H9 (cell line): Measurements from ENCODE around the gene THUMPD1. TPM values are rescaled to one million over a fixed set of nuclear protein-coding genes. Genes with fewer than 3 reads are reported as not detected.

Source experiments
- DNase-seq: peaks from one replicate; pipeline ENCODE4 v3.0.0-alpha.2; 2017
- H2AFZ ChIP-seq: one replicate; pipeline ENCODE4 v1.6.1; 2013; ENCODE audit warnings: mild to moderate bottlenecking, low read length, control low read depth, moderate library complexity
- H2AK5ac ChIP-seq: 2 replicates; pipeline ENCODE4 v1.6.1; 2013; ENCODE audit warnings: low read length, control low read depth, mixed read lengths; ENCODE audit not compliant: insufficient read length
- H2BK120ac ChIP-seq: one replicate; pipeline ENCODE4 v1.6.1; 2013; ENCODE audit warnings: low read depth, mild to moderate bottlenecking, low read length, control low read depth, inconsistent platforms; ENCODE audit not compliant: poor library complexity, severe bottlenecking
- H2BK12ac ChIP-seq: 2 replicates; pipeline ENCODE4 v1.6.1; 2013; ENCODE audit warnings: low read length, control low read depth, mixed read lengths, low read depth; ENCODE audit not compliant: insufficient read length
- H2BK15ac ChIP-seq: 2 replicates; pipeline ENCODE4 v1.6.1; 2013; ENCODE audit warnings: low read depth, low read length, control low read depth
- H2BK20ac ChIP-seq: one replicate; pipeline ENCODE4 v1.6.1; 2013; ENCODE audit warnings: low read depth, mild to moderate bottlenecking, low read length, control low read depth, inconsistent platforms; ENCODE audit not compliant: poor library complexity, severe bottlenecking
- H2BK5ac ChIP-seq: 2 replicates; pipeline ENCODE4 v1.6.1; 2013; ENCODE audit warnings: low read length, control low read depth, mixed read lengths; ENCODE audit not compliant: insufficient read length
- H3K14ac ChIP-seq: 2 replicates; pipeline ENCODE4 v1.6.1; 2013; ENCODE audit warnings: low read length, control low read depth; ENCODE audit not compliant: insufficient read depth
- H3K18ac ChIP-seq: 2 replicates; pipeline ENCODE4 v1.6.1; 2013; ENCODE audit warnings: low read depth, mild to moderate bottlenecking, mixed read lengths, low read length, control low read depth; ENCODE audit not compliant: insufficient read length
- H3K23ac ChIP-seq: 2 replicates; pipeline ENCODE4 v1.6.1; 2013; ENCODE audit warnings: low read length, control low read depth, mixed read lengths, low read depth; ENCODE audit not compliant: insufficient read length
- H3K23me2 ChIP-seq: 2 replicates; pipeline ENCODE4 v1.6.1; 2013; ENCODE audit warnings: low read depth, mild to moderate bottlenecking, mixed read lengths, low read length, control low read depth; ENCODE audit not compliant: insufficient read length, poor library complexity, severe bottlenecking
- H3K27ac ChIP-seq: 2 replicates; pipeline ENCODE4 v1.5.1; 2013; ENCODE audit warnings: low read length, control low read depth, mixed read lengths, low read depth; ENCODE audit not compliant: insufficient read length
- H3K27me3 ChIP-seq: 2 replicates; pipeline ENCODE4 v1.6.1; 2013; ENCODE audit warnings: low read length, control low read depth, inconsistent platforms; ENCODE audit not compliant: insufficient read depth
- H3K4ac ChIP-seq: 2 replicates; pipeline ENCODE4 v1.6.1; 2013; ENCODE audit warnings: low read depth, mild to moderate bottlenecking, control low read depth, inconsistent platforms, low read length, moderate library complexity
- H3K4me1 ChIP-seq: 2 replicates; pipeline ENCODE4 v1.6.1; 2013; ENCODE audit warnings: low read length, control low read depth, inconsistent platforms; ENCODE audit not compliant: insufficient read depth
- H3K4me2 ChIP-seq: 2 replicates; pipeline ENCODE4 v1.6.1; 2013; ENCODE audit warnings: low read length, control low read depth, mixed read lengths; ENCODE audit not compliant: insufficient read length, insufficient read depth
- H3K56ac ChIP-seq: 2 replicates; pipeline ENCODE4 v1.6.1; 2013; ENCODE audit warnings: low read depth, mild to moderate bottlenecking, mixed read lengths, low read length, control low read depth; ENCODE audit not compliant: insufficient read length
- H3K79me1 ChIP-seq: 2 replicates; pipeline ENCODE4 v1.6.1; 2013; ENCODE audit warnings: low read depth, mild to moderate bottlenecking, moderate library complexity, low read length, control low read depth, inconsistent platforms; ENCODE audit not compliant: insufficient read depth, poor library complexity, severe bottlenecking
- H3K79me2 ChIP-seq: 2 replicates; pipeline ENCODE4 v1.6.1; 2013; ENCODE audit warnings: low read length, control low read depth, inconsistent platforms; ENCODE audit not compliant: insufficient read depth
- H3K9ac ChIP-seq: 2 replicates; pipeline ENCODE4 v1.6.1; 2013; ENCODE audit warnings: low read length, control low read depth, mixed read lengths; ENCODE audit not compliant: insufficient read length; ENCODE audit errors: extremely low read depth
- H3K9me3 ChIP-seq: one replicate; pipeline ENCODE4 v1.6.1; 2013; ENCODE audit warnings: low read depth, low read length, inconsistent platforms; ENCODE audit not compliant: control insufficient read depth
- H3T11ph ChIP-seq: one replicate; pipeline ENCODE4 v1.6.1; 2013; ENCODE audit warnings: mild to moderate bottlenecking, low read length, control low read depth, inconsistent platforms
- H4K20me1 ChIP-seq: one replicate; pipeline ENCODE4 v1.6.1; 2013; ENCODE audit not compliant: control insufficient read depth, insufficient read length, insufficient read depth
- H4K5ac ChIP-seq: 2 replicates; pipeline ENCODE4 v1.6.1; 2013; ENCODE audit warnings: low read depth, mild to moderate bottlenecking, mixed read lengths, low read length, control low read depth; ENCODE audit not compliant: insufficient read length
- H4K8ac ChIP-seq: replicated peaks from 2 replicates; pipeline ENCODE4 v1.6.1; 2013; ENCODE audit warnings: low read length, control low read depth, mixed read lengths, low read depth; ENCODE audit not compliant: insufficient read length
- H4K91ac ChIP-seq: 2 replicates; pipeline ENCODE4 v1.6.1; 2013; ENCODE audit warnings: low read depth, mild to moderate bottlenecking, moderate library complexity, mixed read lengths, low read length, control low read depth; ENCODE audit not compliant: insufficient read length
- H3K27ac Mint-ChIP-seq, 3 experiments: 2 replicates in 2 of 3; 3 replicates in 1 of 3; pipeline ENCODE4 v1.8.0; 2020 to 2021; ENCODE audit warnings: mixed read lengths in 3 of 3, mild to moderate bottlenecking in 1 of 3, moderate library complexity in 1 of 3
- H3K27me3 Mint-ChIP-seq: 2 replicates; pipeline ENCODE4 v1.8.0; 2021; ENCODE audit warnings: low read depth, mild to moderate bottlenecking, moderate library complexity, mixed read lengths
- H3K36me3 Mint-ChIP-seq, 3 experiments: 2 replicates in 2 of 3; 3 replicates in 1 of 3; pipeline ENCODE4 v1.8.0; 2020 to 2021; ENCODE audit warnings: low read depth in 3 of 3, mixed read lengths in 3 of 3; ENCODE audit not compliant: insufficient read depth in 1 of 3
- H3K4me1 Mint-ChIP-seq, 2 experiments: 2 replicates each; pipeline ENCODE4 v1.8.0; 2020; ENCODE audit warnings: mixed read lengths in 2 of 2
- H3K4me3 Mint-ChIP-seq, 2 experiments: 2 replicates in 1 of 2; 3 replicates in 1 of 2; pipeline ENCODE4 v1.8.0; 2020 to 2021; ENCODE audit warnings: mild to moderate bottlenecking in 2 of 2, mixed read lengths in 2 of 2, moderate library complexity in 1 of 2
- H3K9me3 Mint-ChIP-seq, 2 experiments: 2 replicates in 1 of 2; 3 replicates in 1 of 2; pipeline ENCODE4 v1.8.0; 2020; ENCODE audit warnings: mild to moderate bottlenecking in 2 of 2, mixed read lengths in 2 of 2, moderate library complexity in 1 of 2
- CTCF ChIP-seq: fragments of 200-600 bp; sonication (generic); conservative IDR thresholded peaks from 3 replicates; pipeline ENCODE4 v1.8.0; 2021; ENCODE audit warnings: antibody characterized with exemption, mild to moderate bottlenecking
- WGBS: extraction: QIAGEN DNeasy Blood & Tissue Kit; methylation state at CpG from one replicate; pipeline ENCODE4 v1.1.7; 2013; ENCODE audit warnings: missing lambda C conversion rate, low lambda C conversion rate, mixed read lengths; ENCODE audit not compliant: insufficient read length; ENCODE audit errors: extremely low coverage; 5-methylcytosine and 5-hydroxymethylcytosine counted together
- total RNA-seq: library from RNA; stranded (reverse); gene quantifications from 2 replicates; pipeline ENCODE4 v1.2.1, GENCODE V29; 2021

The THUMPD1 gene
- total RNA-seq, 1 experiment from 2014 or later: 51.3 TPM

DNA sequence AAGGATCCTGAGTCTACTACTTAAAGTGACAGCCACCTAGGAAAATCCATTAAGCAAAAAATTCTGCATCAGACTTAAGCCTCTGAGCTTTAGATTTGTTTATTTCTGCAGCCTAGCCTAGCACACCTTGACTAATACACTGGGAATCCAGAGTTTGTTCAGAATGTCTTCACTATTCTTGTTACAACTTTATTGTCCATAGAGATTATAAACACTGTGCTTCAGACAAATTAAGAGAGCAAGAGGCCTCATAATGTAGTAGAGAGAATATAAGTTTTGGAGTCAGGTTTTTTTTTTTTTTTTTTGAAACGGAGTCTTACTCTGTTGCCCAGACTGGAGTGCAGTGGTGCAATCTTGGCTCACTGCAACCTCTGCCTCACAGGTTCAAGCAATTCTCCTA, 8.9 kb upstream of the THUMPD1 start:
- Mint-ChIP-seq H3K4me1 (0 out of 4 replicates have a peak, but pooled peaks cover 0 to 3% of the 10 kb centered on the region in 2 experiments), H3K27me3 (peaks cover 19% of the 10 kb centered on the region), H3K27ac (no peak overlapping the region), H3K4me3 (no peak overlapping the region), H3K36me3 (peaks cover 0 to 11% (median 6%) of the 10 kb centered on the region in 3 experiments; a peak in 4 of 7 replicates), H3K9me3 (peaks cover 20 to 22% of the 10 kb centered on the region in 2 experiments)
- H3K9ac ChIP-seq: no peak overlapping the region
- H4K8ac ChIP-seq: no peak overlapping the region
- no peak overlapping the region for H2BK15ac ChIP-seq
- H2BK120ac ChIP-seq: no peak overlapping the region
- no peak overlapping the region for H3T11ph ChIP-seq
- no peaks in the 10 kb centered on the region for H3K79me2 ChIP-seq
- H4K20me1 ChIP-seq: no peaks in the 10 kb centered on the region
- no peaks in the 10 kb centered on the region for H3K79me1 ChIP-seq
- no peak overlapping the region for H3K27ac ChIP-seq
- H2BK20ac ChIP-seq: no peak overlapping the region
- H2AK5ac ChIP-seq: no peak overlapping the region
- no peak overlapping the region for H3K23ac ChIP-seq
- WGBS: no CpG with 5 or more reads among the region's 1 CpG
- H3K18ac ChIP-seq: no peak overlapping the region
- H3K56ac ChIP-seq: no peak overlapping the region
- H3K23me2 ChIP-seq: no peaks in the 10 kb centered on the region
- no peaks in the 10 kb centered on the region for H3K4me1 ChIP-seq
- no peak overlapping the region for H3K4ac ChIP-seq
- no peak for DNase-seq
- no peak overlapping the region for H2AFZ ChIP-seq
- no peak overlapping the region for H4K5ac ChIP-seq
- no peaks in the 10 kb centered on the region for H3K9me3 ChIP-seq
- H2BK5ac ChIP-seq: no peak overlapping the region
- H3K27me3 ChIP-seq: no peaks in the 10 kb centered on the region
- no peak for TF ChIP-seq CTCF
- H3K14ac ChIP-seq: no peak overlapping the region
- H2BK12ac ChIP-seq: no peak overlapping the region
- H3K4me2 ChIP-seq: no peak overlapping the region
- H4K91ac ChIP-seq: no peak overlapping the region
